Testis (tissue), 2 donors: Measurements from ENCODE around the gene UBASH3A.

Experiments used
- POLR2A ChIP-seq: fragments of 450-650 bp; IDR thresholded peaks from one replicate; pipeline ENCODE4 v1.6.1; 2017; ENCODE audit warnings: antibody characterized with exemption, mild to moderate bottlenecking, moderate library complexity
- TF ChIP-seq, protein P1 (sequence below), 3 experiments: fragments of 450-650 bp in 2 of 3; fragments of 200-600 bp in 1 of 3; sonication (generic) in 1 of 3; IDR thresholded peaks; one replicate each; pipeline ENCODE4 v1.5.1; 2016 to 2019; ENCODE audit warnings: antibody characterized with exemption in 3 of 3, mild to moderate bottlenecking in 2 of 3, moderate library complexity in 1 of 3

DNA sequence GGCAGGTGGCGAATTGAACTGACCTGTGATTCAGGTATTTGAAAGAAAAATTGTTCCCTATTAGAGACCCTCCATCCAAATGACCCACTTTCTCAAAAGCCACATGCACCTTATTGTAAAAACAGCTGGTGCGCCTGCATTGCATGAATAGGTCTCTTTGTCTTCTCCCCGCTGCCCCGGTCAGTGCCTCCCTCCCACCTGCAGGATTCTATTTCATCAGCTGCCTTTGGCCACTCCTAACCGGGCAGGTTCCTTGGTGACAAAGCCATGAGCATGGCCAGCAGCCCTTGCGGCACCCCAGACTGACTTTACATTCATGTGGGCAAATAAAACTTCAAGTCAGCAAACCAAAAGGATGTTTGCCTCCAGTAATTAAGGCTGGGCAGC lies 14.3 kb upstream of the UBASH3A start:
- TF ChIP-seq, protein P1, sequence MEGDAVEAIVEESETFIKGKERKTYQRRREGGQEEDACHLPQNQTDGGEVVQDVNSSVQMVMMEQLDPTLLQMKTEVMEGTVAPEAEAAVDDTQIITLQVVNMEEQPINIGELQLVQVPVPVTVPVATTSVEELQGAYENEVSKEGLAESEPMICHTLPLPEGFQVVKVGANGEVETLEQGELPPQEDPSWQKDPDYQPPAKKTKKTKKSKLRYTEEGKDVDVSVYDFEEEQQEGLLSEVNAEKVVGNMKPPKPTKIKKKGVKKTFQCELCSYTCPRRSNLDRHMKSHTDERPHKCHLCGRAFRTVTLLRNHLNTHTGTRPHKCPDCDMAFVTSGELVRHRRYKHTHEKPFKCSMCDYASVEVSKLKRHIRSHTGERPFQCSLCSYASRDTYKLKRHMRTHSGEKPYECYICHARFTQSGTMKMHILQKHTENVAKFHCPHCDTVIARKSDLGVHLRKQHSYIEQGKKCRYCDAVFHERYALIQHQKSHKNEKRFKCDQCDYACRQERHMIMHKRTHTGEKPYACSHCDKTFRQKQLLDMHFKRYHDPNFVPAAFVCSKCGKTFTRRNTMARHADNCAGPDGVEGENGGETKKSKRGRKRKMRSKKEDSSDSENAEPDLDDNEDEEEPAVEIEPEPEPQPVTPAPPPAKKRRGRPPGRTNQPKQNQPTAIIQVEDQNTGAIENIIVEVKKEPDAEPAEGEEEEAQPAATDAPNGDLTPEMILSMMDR (IDR thresholded peaks at IDR 0.05): no peak
- no peak for TF ChIP-seq POLR2A
